ENCODE measurements around the gene OSTF1.

Gene OSTF1

DNA sequence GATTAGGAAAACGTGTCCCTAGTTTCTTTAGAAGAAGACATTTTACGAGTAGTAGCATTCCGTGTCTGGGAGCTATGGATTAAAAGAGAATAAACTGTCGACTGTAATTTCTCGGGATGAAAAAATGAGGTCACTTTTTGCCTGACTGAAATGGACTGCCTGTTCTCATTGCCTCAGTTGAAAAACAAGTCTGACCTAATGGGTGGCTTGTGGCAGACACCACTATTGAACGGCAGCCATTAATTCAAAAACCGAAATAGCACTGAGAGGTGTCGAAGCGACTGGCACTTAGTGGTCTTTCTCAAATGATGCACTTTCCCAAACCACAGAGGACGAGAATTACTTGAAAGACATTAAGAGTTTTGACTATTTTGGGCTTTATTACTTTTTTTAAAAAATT, 35.4 kb downstream of the OSTF1 start:
- DNase-seq = no peak

DNA sequence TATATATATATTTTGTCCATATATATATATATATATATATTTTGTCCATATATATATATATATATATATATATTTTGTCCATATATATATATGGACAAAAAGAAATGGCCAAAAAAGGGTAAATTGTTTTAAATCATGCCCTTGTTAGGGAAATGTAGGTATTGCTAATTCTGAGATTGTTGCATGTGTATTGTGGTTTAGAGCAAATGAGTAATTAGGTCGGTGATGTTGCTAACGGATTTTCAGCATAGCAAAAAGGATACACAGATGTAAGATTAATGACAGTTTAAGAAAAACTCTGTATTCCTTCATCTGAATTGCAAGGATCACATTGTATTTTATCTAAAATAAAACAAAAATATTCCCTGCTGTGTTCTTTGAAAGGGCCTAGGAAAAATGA, 40.2 kb downstream of the OSTF1 start:
- DNase-seq = no peak

DNA sequence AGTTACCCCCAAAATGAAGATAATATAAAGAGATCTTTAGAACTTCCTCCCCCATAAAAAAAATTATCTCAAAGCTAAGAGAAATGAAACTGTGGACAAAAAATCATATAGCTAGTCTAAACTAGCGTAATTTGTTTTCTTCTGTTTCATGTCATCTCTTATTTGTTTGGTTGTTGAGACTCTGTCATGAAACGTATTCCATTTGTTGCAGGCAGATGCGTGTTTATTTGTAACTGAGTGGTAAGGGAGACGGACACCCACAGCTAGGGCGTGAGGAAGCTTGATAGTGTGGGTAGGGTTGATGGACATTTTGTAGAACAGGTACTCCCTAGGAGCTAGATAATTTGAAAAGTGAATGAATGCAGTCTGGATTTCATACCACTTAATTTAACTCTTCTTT, 41.9 kb downstream of the OSTF1 start:
- no peak for DNase-seq

DNA sequence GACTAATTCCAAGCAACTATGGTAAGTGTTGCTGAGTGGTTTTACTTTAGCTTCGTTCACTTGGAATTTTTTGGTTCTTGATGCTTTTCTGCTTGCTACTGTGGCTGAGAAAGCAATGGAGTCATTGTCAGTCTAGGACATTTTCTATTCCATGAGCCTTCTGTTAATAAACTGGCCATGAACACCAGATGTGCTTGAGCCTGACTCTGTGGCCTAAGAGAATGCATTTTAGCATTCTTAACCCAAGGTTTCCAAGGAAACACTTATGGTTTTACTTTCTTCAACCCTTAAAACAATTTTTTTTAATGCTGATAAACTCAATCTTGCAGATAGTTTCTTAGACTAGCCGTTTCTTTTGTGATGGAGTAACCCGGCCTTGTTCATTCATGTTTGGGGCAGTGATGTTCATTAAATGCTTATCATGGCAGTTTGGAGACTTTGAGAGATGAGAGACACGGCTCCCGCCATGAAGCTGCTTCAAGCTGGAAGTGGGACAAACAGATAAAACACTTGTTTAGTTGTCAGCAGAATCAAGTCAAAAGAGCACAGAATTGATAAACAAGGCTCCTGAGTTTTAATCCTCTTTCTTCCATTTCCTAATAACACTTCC, 42.4 kb downstream of the OSTF1 start:
- no peak for DNase-seq

- no peak for DNase-seq
Observed at GRCh38 chr9:75131700-75132099, 43.4 kb downstream of the OSTF1 start.

DNA sequence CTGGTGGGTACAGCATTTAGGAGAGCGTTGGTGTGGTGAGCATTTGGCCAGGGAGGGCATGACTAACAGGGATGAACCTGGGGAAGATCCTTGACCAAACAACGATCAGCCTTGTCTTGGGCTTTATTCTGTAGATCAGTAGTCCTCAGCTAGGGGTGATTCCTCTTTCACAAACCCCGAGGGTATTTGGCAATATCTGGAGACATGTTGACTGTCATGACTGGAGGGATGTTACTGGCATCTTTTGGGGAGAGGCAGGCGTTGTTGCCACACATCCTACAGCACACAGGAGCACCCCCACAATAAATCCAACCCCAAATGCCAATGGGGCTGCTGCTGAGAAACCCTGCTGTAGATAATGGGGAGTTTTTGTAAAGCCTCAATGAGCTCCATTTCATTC, 43.9 kb downstream of the OSTF1 start:
- no peak for DNase-seq

- no peak for DNase-seq
Observed at GRCh38 chr9:75133396-75133795, 45.1 kb downstream of the OSTF1 start.

- no peak for DNase-seq
Observed at GRCh38 chr9:75134495-75134894, 46.2 kb downstream of the OSTF1 start.

GRCh38 chr9:75138260-75139040, 50.1 kb downstream of the OSTF1 start:
- no peak for DNase-seq

- DNase-seq = no peak
Observed at GRCh38 chr9:75139201-75139600, 50.9 kb downstream of the OSTF1 start.

- no peak for DNase-seq
Observed at GRCh38 chr9:75140261-75140660, 51.9 kb downstream of the OSTF1 start.

GRCh38 chr9:75142202-75142601, 53.9 kb downstream of the OSTF1 start:
- no peak for DNase-seq

DNA sequence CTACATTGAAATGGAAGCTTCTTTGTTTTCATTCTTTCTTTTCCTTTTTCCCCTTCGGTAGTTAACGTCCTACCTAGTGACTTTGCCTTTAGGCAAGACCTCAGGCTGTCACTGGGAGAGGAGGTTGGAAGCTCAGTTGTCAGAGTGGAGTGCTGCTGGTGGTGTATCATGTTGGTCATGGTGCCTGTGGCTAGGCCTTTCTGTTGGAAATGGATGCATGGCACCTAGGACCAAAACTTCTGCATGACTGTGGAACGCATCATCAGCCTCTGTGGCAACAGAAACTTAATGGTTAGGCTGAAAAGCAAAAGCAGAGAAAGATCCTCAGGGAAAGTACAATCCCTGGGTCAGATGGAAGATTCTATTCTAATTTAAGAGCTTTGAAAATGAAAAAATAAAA, 57.9 kb downstream of the OSTF1 start:
- DNase-seq = no peak

GRCh38 chr9:75147638-75148037, 59.3 kb downstream of the OSTF1 start:
- no peak for DNase-seq

DNA sequence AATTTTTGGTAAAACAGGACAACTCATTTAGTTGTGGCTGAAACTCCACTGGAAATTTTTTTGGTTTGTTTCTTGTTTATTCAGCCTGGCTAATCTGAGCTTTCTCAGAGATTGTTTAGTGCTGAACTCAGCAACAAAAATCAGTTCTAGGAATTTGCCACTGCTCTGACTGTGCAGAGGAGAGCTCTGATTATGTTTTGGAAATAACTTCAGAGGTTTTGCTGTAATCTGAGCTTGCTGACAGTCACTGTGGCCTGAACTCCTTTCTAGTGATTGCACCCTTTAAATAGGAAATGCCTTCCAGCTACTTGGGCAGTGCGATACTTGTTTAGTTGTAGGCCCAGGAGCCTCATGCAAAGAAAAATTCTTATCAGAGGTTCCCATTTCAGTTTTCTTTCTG, 60.2 kb downstream of the OSTF1 start:
- no peak for DNase-seq

- DNase-seq = no peak
Observed at GRCh38 chr9:75149841-75150241, 61.5 kb downstream of the OSTF1 start.

DNA sequence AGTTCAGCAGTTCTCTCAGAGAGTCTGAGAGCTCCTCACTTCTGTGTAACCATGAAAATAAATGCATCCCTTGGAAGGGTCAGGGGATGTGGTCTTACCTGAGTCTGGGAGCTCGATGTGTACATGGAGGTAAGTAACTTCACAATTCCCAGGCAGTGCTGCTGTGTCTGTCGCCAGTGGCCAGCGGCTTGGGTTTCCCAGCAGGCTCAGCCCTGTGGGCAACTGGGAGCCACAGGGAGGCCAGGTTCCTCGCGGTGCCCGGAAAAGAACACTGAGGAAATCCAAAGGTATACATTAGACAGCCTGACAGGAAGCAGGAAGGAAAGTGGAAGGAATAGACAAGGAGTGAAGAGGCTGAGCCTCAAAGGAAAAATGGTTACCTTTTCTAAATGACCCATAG, 62.2 kb downstream of the OSTF1 start:
- no peak for DNase-seq

- DNase-seq = peak; percentile 50
Observed at GRCh38 chr9:75152416-75152815, 64.1 kb downstream of the OSTF1 start.

DNA sequence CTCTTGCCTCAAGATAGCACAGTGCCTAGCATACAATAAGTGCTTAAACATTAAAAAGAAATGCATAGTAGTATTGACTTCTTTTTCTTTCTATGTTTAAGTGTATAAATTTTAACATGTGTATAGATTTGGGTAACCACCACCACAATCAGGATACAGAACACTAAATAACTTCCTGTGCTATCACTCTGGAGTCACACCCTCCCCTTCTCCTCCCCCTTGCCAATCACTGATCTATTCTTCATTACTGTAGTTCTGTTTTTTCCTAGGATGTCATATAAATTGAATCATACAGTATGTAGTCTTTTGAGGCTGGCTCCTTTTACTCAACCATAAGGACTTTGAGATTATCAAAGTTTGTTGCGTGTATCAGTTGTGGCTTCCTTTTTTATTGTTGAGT, 68.5 kb downstream of the OSTF1 start:
- no peak for DNase-seq

GRCh38 chr9:75161116-75161857, 73.0 kb downstream of the OSTF1 start:
- DNase-seq = no peak

- no peak for DNase-seq
Observed at GRCh38 chr9:75163764-75164163, 75.5 kb downstream of the OSTF1 start.

GRCh38 chr9:75164573-75164972, 76.3 kb downstream of the OSTF1 start:
- DNase-seq = no peak

- DNase-seq = no peak
Observed at GRCh38 chr9:75167281-75167680, 79.0 kb downstream of the OSTF1 start.
